Measurements from ENCODE around the gene KDM4D.
"Not testable (repeated sequence)": the region's sequence is repeated elsewhere in the genome, so short reads cannot be mapped to it uniquely, and the experiment has no call there.

KDM4D gene

GRCh38 chr11:94958121-94958696 lies 15.3 kb upstream of the KDM4D start:
- no peak for DNase-seq

GRCh38 chr11:94959179-94959578 lies 14.3 kb upstream of the KDM4D start:
- no peak for DNase-seq

- DNase-seq = no peak
Measured at GRCh38 chr11:94960488-94960887, 13.0 kb upstream of the KDM4D start.

GRCh38 chr11:94961255-94961654 lies 12.3 kb upstream of the KDM4D start:
- no peak for DNase-seq

GRCh38 chr11:94964934-94965333 lies 8.6 kb upstream of the KDM4D start:
- DNase-seq = no peak

- DNase-seq = no peak
Measured at GRCh38 chr11:94968334-94968958, 5.1 kb upstream of the KDM4D start.

- no peak for DNase-seq
Measured at GRCh38 chr11:94972700-94973098, 810 bp upstream of the KDM4D start.

GRCh38 chr11:94974178-94974577 lies 669 bp downstream of the KDM4D start:
- no peak for DNase-seq

- DNase-seq = no peak
Measured at GRCh38 chr11:94975599-94975998, 2.1 kb downstream of the KDM4D start.

GRCh38 chr11:94987378-94987777 lies 13.9 kb downstream of the KDM4D start:
- no peak for DNase-seq

- DNase-seq = no peak
Measured at GRCh38 chr11:94988748-94989147, 15.2 kb downstream of the KDM4D start.

GRCh38 chr11:94993400-94993943 lies 20.0 kb downstream of the KDM4D start:
- no peak for DNase-seq

GRCh38 chr11:94997437-94997836 lies 23.9 kb downstream of the KDM4D start:
- no peak for DNase-seq

GRCh38 chr11:94998285-94998684 lies 24.8 kb downstream of the KDM4D start:
- no peak for DNase-seq

- DNase-seq = no peak
Measured at GRCh38 chr11:95003716-95004115, 30.2 kb downstream of the KDM4D start.

GRCh38 chr11:95005642-95006041 lies 32.1 kb downstream of the KDM4D start:
- no peak for DNase-seq

GRCh38 chr11:95011376-95011775 lies 37.9 kb downstream of the KDM4D start:
- DNase-seq = no peak

GRCh38 chr11:95014184-95014821 lies 40.8 kb downstream of the KDM4D start:
- no peak for DNase-seq

GRCh38 chr11:95016139-95016538 lies 42.6 kb downstream of the KDM4D start:
- DNase-seq = no peak

- DNase-seq = not testable (repeated sequence)
Measured at GRCh38 chr11:95021468-95021867, 48.0 kb downstream of the KDM4D start.

GRCh38 chr11:95024958-95025357 lies 51.4 kb downstream of the KDM4D start, which contains the start of gene KDM4E:
Gene KDM4E, plus strand, starts transcription at chr11:95025258. Its CDS starts 300 bp downstream, at chr11:95025558.
- no peak for DNase-seq

GRCh38 chr11:95025594-95025993 lies 52.1 kb downstream of the KDM4D start:
- not testable (repeated sequence) for DNase-seq

- DNase-seq = no peak
Measured at GRCh38 chr11:95028357-95028756, 54.8 kb downstream of the KDM4D start.

GRCh38 chr11:95033051-95033450 lies 59.5 kb downstream of the KDM4D start:
- no peak for DNase-seq
